Panc1 (cell line): ENCODE data around the gene FGD5.

Source experiments
- CTCF ChIP-seq: fragments of 450-650 bp; IDR thresholded peaks from 2 replicates; pipeline ENCODE4 v1.5.1; 2017; ENCODE audit warnings: mild to moderate bottlenecking
- POLR2AphosphoS5 ChIP-seq: IDR thresholded peaks from 2 replicates; pipeline ENCODE4 v1.6.1; 2012; ENCODE audit warnings: mild to moderate bottlenecking, low read depth, low read length, moderate library complexity
- REST ChIP-seq, 2 experiments: IDR thresholded peaks; 2 replicates each; pipeline ENCODE4 v1.6.1; 2011 to 2012; ENCODE audit warnings: low read depth in 2 of 2, control low read depth in 1 of 2, low read length in 1 of 2, mild to moderate bottlenecking in 1 of 2, moderate library complexity in 1 of 2; ENCODE audit not compliant: insufficient read depth in 1 of 2
- SIN3A ChIP-seq: IDR thresholded peaks from 2 replicates; pipeline ENCODE4 v1.6.1; 2012; ENCODE audit warnings: low read depth, mild to moderate bottlenecking, low read length, moderate library complexity, borderline replicate concordance; ENCODE audit not compliant: insufficient read depth
- TCF7L2 ChIP-seq: IDR thresholded peaks from 2 replicates; pipeline ENCODE4 v1.6.1; 2011; ENCODE audit warnings: mild to moderate bottlenecking, low read depth, low read length, inconsistent platforms

GRCh38 chr3:14794435-14794834 lies 24.3 kb upstream of the FGD5 start:
- TF ChIP-seq CTCF (no peak), POLR2AphosphoS5 (no peak), REST (IDR thresholded peaks at IDR 0.05; ENCODE audit: insufficient read depth in 1 of 2, low read depth in 2 of 2, low read length in 1 of 2) (no peak), SIN3A (no peak), TCF7L2 (no peak)
